ENCODE data around the gene MTCH2. TPM values are rescaled to one million over a fixed set of nuclear protein-coding genes. Genes with fewer than 3 reads are reported as not detected.

MTCH2 gene
- total RNA-seq, 1 donor from 2014 or later: 44.9 TPM

- peak; percentile 86 for DNase-seq
Measured at GRCh38 chr11:47589977-47590861, 52.1 kb downstream of the MTCH2 start.

DNA sequence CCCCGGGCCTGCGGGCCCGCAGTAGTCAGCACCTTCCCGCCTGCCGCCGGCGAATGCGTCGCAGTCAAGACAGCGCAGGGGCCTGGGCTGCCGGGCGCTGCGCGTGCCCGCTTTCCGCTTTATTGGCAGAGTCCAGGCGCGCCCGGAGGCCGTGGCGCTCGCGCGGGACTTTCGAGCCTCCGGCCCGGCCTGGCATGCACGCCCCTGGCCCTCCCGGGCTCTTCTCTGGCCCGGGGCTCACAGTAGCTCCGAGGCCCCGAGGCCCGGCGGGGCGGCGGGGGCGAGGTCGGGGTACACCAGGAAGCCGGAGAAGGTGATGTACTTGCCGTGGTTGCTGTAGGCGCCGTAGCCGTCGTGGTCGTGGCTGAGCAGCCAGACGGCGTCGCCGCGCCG lies 52.8 kb downstream of the MTCH2 start:
- DNase-seq: peak; percentile 42

GRCh38 chr11:47589118-47589517 lies 53.2 kb downstream of the MTCH2 start:
- no peak for DNase-seq

DNA sequence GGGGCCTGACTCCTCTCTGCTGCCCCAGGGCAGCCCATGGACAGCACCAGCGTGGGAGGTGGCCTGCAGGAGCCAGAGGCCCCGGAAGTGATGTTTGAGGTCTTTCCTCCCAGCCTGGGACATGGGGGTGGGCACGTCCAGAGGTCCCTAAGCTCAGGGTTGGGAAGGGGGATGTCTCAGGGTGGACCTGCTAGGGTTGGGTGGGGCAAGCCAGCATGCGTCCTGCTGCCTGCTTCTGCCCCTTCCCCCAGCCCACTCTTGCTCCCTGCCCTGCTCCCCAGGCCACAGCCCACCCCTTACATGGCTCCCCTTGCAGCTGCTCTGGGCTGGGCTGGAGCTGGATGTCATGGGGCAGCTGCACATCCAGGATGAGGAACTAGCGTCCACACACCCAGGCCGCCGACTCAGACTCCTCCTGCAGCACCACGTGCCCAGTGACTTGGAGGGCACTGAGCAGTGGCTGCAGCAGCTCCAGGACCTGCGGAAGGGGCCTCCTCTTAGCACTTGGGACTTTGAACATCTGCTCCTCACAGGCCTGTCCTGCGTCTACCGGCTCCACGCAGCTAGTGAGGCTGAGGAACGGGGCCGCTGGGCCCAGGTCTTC lies 54.5 kb downstream of the MTCH2 start:
- peak; percentile 83 for DNase-seq

- no peak for DNase-seq
Measured at GRCh38 chr11:47587039-47587716, 55.2 kb downstream of the MTCH2 start.

DNA sequence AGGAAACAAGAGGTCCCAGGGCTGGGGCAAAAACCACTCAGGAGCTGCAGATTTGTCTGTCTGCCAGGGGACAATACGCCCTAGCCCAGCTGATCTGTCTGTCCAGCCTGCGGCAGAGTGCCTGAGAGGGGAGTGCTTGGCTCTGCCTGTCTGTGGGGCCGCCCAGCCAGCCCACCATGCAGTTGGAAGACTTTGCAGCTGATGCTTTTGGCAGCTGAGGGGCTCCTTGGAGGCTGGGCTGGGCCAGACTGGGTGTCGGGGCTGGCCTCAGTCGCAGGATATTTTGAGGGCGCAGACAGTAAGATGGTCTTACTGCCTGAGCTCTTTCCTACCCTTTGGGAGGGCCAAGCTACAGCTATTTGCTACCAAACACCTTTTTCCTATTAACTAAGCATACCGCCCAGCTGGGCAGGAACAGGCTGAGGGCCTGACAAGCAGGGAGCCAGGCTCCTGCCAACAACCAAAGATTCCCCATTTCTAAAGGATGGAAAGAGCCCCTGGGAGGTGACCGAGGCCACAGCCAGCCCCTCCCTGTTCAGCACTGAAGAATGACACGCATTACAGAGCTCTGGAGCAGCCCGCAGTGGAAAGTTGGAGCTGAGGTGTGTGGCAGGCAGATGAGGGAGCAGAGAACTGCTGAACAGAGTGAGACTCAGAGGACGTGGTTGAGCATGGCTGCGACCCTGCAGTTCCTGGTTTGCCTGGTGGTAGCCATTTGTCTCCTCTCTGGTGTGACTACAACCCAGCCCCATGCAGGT lies 56.1 kb downstream of the MTCH2 start, which contains the start of gene FAM180B:
Gene FAM180B (plus strand): TSS at position 581 of the 758 bp plus-strand sequence. CDS start 91 bp downstream, at position 672.
- DNase-seq: peak; percentile 87

DNA sequence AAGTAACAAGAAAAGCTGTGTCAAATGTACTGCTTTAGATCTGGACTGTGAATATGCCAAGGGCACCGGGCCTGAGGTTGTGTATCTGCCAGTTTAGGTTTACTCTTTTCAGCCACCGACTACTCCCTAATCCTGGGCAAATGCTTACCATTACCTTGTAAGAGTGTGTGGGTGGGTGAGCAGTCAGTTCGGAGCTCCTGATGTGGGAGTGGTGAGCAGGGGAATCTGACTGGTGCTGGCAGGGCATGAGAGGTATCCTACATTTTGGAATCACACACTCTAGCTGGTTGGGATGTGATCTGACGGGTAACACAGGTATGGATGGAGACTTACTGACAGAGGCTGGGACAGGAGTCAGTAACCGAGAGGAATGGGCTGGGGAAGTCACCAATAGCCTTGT lies 58.5 kb downstream of the MTCH2 start:
- DNase-seq: no peak

DNA sequence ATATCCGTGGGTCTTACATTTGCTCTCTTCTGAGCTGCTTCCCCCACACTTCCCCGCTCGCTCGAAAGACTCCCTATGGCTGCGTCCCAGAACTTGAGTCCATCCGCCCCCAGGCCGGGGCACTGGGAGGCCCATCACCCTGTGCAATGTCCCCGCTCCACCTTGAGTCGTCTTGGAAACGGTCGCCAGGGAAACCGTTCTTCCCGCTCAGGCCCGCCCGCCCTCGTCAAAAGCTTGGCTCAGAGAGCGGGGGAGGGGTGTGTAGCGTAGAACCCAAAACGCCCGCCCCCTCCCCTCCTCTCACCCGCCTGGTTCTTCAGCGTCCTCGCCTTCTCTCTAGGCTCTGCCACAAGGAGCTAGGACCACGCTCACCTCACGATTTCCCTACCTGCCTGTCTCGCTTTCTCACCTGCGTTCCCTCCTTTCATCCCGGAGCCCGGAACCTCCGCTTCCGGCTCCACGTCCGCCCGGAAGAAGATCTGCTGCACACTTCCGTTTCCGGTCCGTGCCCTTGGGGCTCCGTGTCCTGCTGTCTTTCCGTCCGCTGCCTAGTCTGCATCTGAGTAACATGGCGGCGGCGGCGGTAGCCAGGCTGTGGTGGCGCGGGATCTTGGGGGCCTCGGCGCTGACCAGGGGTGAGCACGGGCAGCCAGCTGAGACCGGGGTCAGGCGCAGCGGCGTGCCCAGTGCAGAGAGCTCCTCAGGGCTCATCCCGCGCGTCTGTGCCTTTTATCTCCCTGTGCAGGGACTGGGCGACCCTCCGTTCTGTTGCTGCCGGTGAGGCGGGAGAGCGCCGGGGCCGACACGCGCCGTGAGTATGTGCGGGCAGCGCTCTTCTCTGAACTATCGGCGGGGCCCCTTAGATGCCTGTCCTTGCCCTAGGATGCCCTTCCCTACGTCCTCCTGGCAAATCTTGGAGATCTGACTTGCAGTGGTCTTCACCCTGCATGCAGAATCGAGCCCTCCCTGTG lies 63.5 kb downstream of the MTCH2 start, which contains the start of the genes KBTBD4 and NDUFS3:
Gene KBTBD4 (minus strand): TSS at position 447 of the 971 bp plus-strand sequence. CDS start 19 bp downstream, at position 428.
Gene NDUFS3 (plus strand): TSS at position 551 of the 971 bp plus-strand sequence. CDS start 18 bp downstream, at position 569.
- peak; percentile 96 for DNase-seq

DNA sequence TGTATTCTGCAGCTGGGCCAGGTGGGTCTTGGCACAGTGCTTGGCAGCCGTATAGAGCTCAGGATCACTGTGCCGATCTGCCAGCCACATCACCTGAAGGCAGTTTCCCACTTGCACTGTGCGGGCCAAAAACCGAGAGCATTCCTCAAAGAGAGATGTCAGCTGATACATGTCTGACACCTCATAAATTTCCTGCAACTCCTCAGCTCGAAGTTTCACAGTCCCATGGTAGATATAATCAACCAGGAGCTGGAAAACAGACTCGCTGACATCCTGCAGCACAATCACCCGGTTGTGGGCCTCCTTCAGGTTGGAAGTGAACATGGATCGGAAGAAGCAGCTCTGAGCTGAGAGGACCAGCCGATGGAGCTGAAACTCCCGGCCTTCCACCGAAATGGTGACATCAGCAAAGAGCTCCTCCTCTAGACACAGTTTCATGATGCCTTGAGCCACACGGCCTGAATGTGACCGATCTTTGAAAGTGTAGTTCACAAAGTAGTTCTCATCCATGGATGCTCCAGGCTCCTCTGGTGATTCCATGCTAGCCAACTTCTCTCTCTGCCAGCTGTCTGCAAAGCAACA lies 64.8 kb downstream of the MTCH2 start:
- no peak for DNase-seq

DNA sequence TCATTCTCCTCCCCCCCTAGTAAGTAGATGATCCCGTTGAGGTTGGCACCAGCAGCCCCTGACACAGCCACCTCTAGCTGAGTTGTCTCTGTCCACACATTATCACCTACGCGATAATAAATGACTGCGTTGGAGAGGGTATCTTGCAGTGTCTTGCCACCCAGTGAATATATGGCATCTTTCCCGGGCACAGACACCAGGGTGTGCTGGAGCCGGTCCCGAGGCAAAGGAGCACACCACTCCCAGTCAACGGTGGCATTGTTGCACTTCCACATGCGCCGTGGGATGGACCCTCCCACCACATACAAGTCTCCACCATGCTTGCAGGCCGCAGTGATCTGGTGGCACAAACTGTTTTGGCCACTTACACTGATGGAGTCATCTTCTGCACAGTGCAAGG lies 69.0 kb downstream of the MTCH2 start:
- no peak for DNase-seq

GRCh38 chr11:47572715-47573255 lies 69.6 kb downstream of the MTCH2 start:
- DNase-seq: no peak

GRCh38 chr11:47571895-47572294 lies 70.5 kb downstream of the MTCH2 start:
- DNase-seq: no peak

DNA sequence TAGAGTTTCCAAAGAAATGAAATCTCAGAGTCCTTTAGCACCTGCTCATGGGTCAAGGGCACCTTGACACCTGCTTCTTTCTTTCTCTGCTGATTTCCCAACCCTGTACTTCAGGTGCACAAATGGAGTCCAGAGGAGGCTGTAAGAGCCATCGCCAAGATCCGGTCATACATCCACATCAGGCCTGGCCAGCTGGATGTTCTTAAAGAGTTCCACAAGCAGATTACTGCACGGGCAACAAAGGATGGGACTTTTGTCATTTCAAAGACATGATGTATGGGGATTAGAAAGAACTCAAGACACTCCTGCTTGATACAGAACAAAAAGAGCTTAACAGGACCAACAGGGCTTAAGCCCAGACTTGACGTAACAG lies 71.0 kb downstream of the MTCH2 start:
- DNase-seq: no peak

DNA sequence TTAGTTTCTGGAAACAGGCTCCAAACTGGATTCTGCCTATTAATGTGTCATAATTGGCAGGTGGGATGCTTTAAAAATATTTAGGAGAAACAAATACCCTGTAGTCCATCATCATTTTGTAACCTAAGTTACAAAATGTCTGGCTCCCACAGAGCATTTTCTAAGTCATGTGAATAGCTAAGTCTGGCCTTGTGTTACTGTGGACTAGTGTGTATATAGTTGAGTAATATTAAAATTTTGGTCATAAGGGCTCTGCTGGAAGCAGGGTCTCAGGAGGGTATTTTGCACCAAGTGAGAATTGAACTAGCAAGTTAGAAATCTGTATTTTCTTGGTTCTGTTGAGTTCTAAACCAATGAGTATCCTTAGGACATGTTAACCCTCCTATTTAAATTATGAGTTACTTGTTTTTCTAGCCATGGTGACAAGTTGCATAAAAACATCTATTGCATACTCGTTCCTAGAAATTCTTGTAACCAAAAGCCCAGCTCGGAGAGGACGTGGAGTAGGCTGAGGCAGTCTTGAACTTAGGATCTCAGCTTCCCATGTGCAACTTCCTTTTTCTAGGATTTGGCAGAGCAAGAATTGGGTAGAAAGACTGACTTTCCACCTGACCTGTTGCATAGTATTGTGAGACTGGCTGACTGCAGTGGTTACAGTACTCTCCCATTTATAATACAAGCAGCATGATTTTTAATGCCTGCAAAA lies 71.6 kb downstream of the MTCH2 start:
- DNase-seq: no peak

DNA sequence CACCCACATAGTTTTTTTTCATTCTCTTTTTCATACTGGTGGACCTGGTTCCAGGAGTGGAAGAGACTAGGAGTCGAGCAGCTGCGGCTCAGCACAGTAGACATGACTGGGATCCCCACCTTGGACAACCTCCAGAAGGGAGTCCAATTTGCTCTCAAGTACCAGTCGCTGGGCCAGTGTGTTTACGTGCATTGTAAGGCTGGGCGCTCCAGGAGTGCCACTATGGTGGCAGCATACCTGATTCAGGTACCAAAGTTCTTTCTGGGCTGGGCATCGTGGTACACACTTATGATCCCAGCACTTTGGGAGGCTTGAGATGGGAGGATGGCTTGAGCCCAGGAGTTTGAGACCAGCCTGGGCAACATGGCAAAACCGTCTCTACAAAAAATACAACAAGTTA lies 72.7 kb downstream of the MTCH2 start:
- DNase-seq: no peak

Measured in tongue (tissue), 2 donors.